Measurements from ENCODE around the gene UBXN6.
A peak's percentile ranks its signal among the peaks of the same experiment; 100 is the strongest.

Gene UBXN6

DNA sequence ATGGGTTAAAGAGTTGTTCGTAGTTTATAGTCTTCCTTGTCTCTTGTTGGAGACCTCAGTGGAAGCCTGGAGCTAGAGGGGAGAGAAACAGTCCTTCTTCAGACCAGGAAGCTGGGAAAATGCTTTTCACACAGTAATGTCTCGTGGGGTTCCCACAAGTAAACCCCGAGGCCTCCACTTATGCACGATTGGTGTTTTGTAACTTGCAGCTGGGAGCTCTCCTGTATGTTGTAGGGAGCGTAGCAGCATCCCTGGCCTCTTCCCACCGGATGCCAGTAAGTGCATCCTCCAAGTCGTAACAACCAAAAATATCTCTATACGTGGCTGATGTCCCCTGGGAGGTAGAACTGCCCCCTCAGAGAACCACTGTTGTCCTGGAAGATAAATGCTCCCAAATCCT lies 51.6 kb downstream of the UBXN6 start:
- no peak for TF ChIP-seq CTCF (IDR thresholded peaks at IDR 0.05; ENCODE audit: unreplicated experiment in 3 of 3)
- no peaks in the 10 kb centered on the region for H3K9me3 Mint-ChIP-seq
- H3K36me3 Mint-ChIP-seq (ENCODE audit: low read depth): peaks cover 16% of the 10 kb centered on the region
- no peak overlapping the region for H3K27ac Mint-ChIP-seq
- H3K27me3 Mint-ChIP-seq (ENCODE audit: low read depth): no peaks in the 10 kb centered on the region
- peaks cover 22% of the 10 kb centered on the region for H3K4me1 Mint-ChIP-seq
- peak overlapping the region; percentile 6 to 68 (median 16) for H3K4me3 Mint-ChIP-seq

GRCh38 chr19:4403005-4403761 lies 54.4 kb downstream of the UBXN6 start:
- peaks cover 3% of the 10 kb centered on the region for H3K36me3 Mint-ChIP-seq (ENCODE audit: low read depth)
- H3K4me3 Mint-ChIP-seq: peak overlapping the region; percentile 90 to 95 (median 93)
- H3K27me3 Mint-ChIP-seq (ENCODE audit: low read depth): no peaks in the 10 kb centered on the region
- H3K27ac Mint-ChIP-seq: peak overlapping the region in 2 of 3 experiments; percentile 43 to 46
- H3K9me3 Mint-ChIP-seq: no peaks in the 10 kb centered on the region
- H3K4me1 Mint-ChIP-seq: peaks cover 35% of the 10 kb centered on the region
- TF ChIP-seq CTCF (IDR thresholded peaks at IDR 0.05; ENCODE audit: unreplicated experiment in 3 of 3): no peak

GRCh38 chr19:4402171-4403004 lies 55.2 kb downstream of the UBXN6 start, which contains the start of gene CHAF1A:
Gene CHAF1A (plus strand): TSS chr19:4402640. CDS start chr19:4402763, 123 bp downstream.
- no peak for TF ChIP-seq CTCF (IDR thresholded peaks at IDR 0.05; ENCODE audit: unreplicated experiment in 3 of 3)
- H3K27ac Mint-ChIP-seq: peak within 1 kb of the TSS; percentile 78 to 93 (median 90)
- H3K9me3 Mint-ChIP-seq: no peaks in the 10 kb centered on the region
- H3K4me3 Mint-ChIP-seq: peak within 1 kb of the TSS; percentile 90 to 95 (median 93)
- H3K4me1 Mint-ChIP-seq: peaks cover 38% of the 10 kb centered on the region
- no peaks in the 10 kb centered on the region for H3K27me3 Mint-ChIP-seq (ENCODE audit: low read depth)
- peaks cover 3% of the 10 kb centered on the region for H3K36me3 Mint-ChIP-seq (ENCODE audit: low read depth)

- no peak for TF ChIP-seq CTCF (IDR thresholded peaks at IDR 0.05; ENCODE audit: unreplicated experiment in 3 of 3)
- H3K27me3 Mint-ChIP-seq (ENCODE audit: low read depth): no peaks in the 10 kb centered on the region
- peak overlapping the region; percentile 78 to 93 (median 90) for H3K27ac Mint-ChIP-seq
- peaks cover 43% of the 10 kb centered on the region for H3K4me1 Mint-ChIP-seq
- peak overlapping the region; percentile 87 to 88 (median 87) for H3K4me3 Mint-ChIP-seq
- H3K36me3 Mint-ChIP-seq (ENCODE audit: low read depth): peaks cover 6% of the 10 kb centered on the region
- H3K9me3 Mint-ChIP-seq: no peaks in the 10 kb centered on the region
Measured at GRCh38 chr19:4401769-4402170, 55.8 kb downstream of the UBXN6 start.

- Mint-ChIP-seq H3K9me3 (no peaks in the 10 kb centered on the region), H3K27ac (peak within 1 kb of the TSS; percentile 76 to 89 (median 88)), H3K4me1 (peaks cover 48% of the 10 kb centered on the region), H3K4me3 (peak within 1 kb of the TSS; percentile 92 to 95 (median 95)), H3K27me3 (ENCODE audit: low read depth) (no peaks in the 10 kb centered on the region), H3K36me3 (ENCODE audit: low read depth) (peaks cover 10% of the 10 kb centered on the region)
- peak; percentile 90 to 94 (median 93) for TF ChIP-seq CTCF (IDR thresholded peaks at IDR 0.05; ENCODE audit: unreplicated experiment in 3 of 3)
Measured at GRCh38 chr19:4400135-4400936, 57.3 kb downstream of the UBXN6 start, which contains the start of gene SH3GL1. Gene SH3GL1 (minus strand): TSS chr19:4400547. CDS start chr19:4400368, 179 bp downstream.
